HG03442 (cell line): ENCODE measurements around the gene UGP2.
"Not testable (repeated sequence)": the region's sequence is repeated elsewhere in the genome, so short reads cannot be mapped to it uniquely, and the experiment has no call there.

Experiments
- ATAC-seq: cut with Tn5 transposase; IDR thresholded peaks from one replicate; pipeline ENCODE4 v1.9.1; 2021; ENCODE audit warnings: mild to moderate bottlenecking, moderate library complexity; ENCODE audit not compliant: unreplicated experiment

Gene UGP2

DNA sequence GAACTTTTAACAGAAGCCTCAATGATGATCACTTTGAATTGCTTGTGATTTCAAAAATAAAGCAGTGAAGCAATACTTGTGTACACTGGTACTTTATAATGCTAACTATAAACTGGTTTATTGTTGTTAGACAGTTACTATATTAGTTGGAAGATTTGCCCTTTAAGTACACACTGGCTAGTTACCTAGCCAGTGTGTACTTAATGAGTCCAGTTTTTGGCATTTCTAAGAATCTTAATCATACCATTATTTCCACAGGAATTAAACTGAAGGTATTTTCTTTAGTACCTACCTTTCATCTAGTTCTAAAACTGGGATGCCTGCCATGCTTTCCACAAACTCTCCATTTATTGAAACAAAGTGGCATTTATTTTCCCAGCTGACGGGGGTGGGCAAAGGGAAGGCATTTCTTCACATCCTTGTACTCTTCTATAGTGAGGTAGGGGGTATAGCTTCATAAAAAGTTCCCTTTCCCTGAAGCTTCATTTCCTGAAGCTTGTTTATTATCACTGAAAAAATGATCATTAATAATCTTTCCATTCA, 49.9 kb downstream of the UGP2 start:
- ATAC-seq: no peak

DNA sequence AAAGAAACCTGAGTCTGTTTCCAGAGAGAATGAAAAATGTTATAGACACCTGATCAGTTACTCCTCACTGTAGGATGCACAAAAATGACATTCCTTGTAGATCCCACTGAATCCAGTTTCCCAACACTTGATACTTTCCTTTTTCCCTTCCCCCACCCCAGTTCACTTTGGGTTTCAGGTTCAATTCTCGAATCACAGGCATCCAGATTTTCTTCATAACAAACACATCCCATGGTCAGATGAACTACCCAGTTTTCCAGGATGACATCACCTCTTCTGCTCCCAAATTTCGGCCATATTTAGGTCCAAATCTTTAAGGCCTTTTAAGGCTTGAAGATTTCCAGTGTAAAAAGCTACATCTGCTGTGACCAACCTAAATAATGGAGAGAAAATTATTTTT, 51.5 kb downstream of the UGP2 start:
- ATAC-seq: no peak

DNA sequence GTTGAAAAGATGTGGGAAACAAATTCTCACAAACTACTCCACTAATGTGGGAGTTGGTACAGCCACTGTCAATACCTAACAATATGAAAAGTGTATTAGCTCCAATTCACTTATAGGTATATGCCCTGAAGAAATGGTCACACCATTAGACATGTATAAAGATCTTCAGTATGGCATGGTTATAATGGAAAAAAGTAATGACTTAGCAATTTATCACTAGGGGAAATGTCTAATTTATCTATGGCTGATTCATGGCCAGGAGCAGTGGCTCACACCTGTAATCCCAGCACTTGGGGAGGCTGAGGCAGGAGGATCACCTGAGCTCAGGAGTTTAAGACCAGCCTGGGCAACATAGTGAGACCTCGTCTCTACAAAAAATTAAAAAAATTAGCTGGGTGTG, 52.5 kb downstream of the UGP2 start:
- ATAC-seq: no peak

DNA sequence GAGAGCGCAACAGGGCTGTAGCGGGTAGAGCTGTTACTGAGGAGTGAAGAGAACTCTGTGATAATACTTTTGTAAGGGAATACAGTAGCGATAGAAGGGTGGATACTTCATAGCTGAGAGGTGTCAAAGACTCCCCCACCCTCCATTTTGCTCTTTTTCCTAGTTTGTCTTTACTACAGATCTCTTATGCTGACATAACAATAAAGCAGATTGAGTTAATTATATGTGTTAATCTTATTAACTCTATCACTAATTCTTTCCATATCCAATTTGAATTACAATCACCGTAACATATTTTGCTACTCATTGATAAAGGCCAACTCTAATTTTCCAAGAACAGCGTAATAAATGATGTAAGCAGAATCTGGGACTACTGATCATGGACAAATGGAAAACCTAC, 57.1 kb downstream of the UGP2 start:
- ATAC-seq: no peak

DNA sequence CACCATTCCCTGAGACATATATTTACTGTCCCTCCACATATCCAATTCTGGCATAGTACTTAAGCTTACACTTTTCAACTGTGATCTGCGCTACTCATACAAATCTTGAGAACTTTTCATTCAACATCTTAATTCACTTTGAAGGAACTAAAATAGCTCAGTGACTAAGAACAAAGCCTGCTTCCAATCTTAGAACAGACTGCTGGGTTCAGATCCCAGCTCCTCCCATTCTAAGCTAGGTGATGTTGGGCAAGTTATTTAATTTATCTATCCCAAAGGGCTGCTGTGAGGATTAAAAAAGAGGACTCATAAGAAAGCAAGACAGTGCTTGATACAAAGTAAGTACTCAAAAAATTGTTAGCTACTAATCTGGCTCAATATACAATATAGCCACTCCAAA, 57.9 kb downstream of the UGP2 start:
- no peak for ATAC-seq

DNA sequence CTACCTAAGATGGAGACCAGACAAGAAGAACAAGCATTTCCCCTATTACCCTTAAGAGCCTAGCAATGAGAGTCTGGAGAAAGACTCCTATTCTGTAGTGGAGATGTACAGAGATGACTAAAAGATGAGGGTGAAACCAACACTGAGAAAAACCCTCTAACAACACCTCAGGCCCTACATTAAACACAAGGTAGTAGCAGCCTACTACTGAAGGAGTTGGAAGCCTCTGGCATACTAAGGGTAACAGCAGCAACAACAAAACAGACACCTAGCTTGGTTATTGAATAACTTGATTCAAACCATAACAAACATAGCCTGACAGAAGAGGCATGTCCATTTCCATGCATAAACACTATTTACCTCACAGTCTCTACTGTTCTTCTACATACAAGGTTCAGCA, 60.5 kb downstream of the UGP2 start:
- no peak for ATAC-seq

DNA sequence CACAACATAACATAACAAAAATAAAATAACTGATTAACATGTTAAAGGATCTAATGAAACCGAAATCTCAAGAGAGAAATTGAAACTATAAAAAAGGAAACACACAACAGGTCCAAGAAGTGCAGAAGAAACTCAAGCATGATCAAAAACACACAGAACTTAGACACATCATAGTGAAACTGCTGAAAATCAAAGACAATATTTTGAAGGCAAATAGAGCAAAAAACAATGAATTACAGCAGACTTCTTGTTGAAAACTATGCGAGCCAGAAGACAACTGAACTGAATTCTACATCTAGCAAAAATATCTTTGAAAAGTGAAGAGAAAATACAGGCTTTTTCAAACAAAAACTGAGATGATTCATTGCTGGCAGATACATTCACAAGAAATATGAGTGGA, 61.3 kb downstream of the UGP2 start:
- no peak for ATAC-seq

DNA sequence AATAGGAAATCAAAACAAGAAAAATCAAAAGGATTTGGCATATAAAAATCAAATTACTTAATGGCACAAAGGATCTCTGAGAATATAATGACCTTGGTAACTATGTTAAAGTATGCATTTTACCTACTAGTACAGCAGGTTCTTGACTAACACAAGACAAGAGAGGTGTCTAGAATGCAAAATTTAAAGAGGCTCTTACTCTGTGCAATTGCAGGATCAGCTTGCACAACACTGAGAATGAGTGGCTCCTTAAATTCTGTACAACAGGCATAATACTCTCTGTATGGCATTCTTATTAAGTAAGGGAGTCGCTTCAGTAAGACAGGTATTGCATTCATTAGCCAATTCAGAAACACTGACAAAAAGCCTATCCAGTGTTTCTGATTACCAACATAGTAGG, 72.6 kb downstream of the UGP2 start:
- ATAC-seq: no peak

DNA sequence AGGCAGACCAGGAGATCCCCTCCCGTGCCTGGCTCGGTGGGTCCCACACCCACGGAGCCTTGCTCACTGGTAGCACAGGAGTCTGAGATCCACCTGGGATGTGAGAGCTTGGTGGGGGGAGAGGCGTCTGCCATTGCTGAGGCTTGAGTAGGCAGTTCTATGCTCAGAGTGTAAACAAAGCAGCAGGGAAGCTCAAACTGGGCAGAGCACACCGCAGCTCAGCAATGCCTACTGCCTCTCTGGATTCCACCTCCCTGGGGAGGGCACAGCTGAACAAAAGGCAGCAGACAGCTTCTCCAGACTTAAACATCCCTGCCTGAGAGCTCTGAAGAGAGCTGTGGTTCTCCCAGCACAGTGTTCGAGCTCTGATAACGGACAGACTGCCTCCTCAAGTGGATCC, 85.1 kb downstream of the UGP2 start:
- no peak for ATAC-seq

DNA sequence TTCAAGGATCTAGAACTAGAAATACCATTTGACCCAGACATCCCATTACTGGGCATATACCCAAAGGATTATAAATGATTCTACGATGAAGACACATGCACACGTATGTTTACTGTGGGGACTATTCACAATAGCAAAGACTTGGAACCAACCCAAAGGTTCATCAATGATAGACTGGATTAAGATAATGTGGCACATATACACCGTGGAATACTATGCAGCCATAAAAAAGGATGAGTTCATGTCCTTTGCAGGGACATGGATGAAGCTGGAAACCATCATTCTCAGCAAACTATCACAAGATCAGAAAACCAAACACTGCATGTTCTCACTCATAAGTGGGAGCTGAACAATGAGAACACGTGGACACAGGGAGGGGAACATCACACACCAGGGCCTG, 90.4 kb downstream of the UGP2 start:
- ATAC-seq: not testable (repeated sequence)
